Hematopoietic multipotent progenitor cell treated with erythropoietin and hydrocortisone succinate and interleukin-3 and kit ligand, for 4 days (in vitro differentiated cells): ENCODE measurements around the gene LENG9.
A peak's percentile ranks its signal among the peaks of the same experiment; 100 is the strongest.

Experiments used
- DNase-seq: peaks from one replicate; pipeline ENCODE4 v3.0.0-alpha.2; 2015

The LENG9 gene

GRCh38 chr19:54436031-54436523 lies 27.5 kb downstream of the LENG9 start:
- no peak for DNase-seq

DNA sequence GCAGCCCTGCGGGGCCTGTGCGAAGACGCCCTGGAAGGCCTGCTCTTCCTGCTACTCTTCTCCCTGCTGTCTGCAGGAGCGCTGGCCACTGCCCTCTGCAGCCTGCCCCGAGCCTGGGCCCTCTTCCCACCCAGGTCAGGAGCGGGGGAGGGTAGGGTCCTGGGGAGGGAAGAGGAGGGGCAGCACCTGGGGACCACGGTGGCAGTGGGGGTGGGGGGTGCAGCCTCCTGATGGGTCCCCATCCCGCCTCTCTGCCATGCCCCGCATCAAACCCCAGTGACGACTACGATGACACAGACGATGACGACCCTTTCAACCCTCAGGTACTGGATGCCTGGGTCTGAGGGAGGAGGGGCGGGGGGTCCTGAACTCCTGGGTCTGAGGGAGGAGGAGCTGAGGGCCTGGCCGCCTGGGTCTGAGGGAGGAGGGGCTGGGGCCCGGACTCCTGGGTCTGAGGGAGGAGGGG lies 28.0 kb downstream of the LENG9 start:
- no peak for DNase-seq

DNA sequence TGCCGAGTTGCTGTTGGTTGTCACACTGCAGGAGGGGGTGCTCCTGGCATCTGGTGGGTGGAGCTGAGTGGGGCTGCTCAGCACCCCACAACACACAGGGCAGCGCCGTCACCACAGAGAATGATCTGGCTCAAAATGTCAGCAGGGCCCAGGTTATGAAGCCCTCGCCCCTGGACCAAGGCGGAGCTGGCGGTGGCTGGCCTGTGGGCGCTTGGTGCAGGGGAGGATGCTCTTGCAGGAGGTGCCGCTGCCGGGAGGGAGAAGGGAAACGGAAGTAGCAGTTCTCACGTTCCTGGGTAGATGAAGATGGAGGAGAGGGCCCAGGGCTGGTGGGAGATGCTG lies 28.7 kb downstream of the LENG9 start:
- no peak for DNase-seq

GRCh38 chr19:54434112-54434872 lies 29.3 kb downstream of the LENG9 start:
- no peak for DNase-seq

GRCh38 chr19:54433697-54434096 lies 29.9 kb downstream of the LENG9 start:
- no peak for DNase-seq

- no peak for DNase-seq
These were observed 31.3 kb downstream of the LENG9 start for GRCh38 chr19:54432144-54432738.

- DNase-seq = no peak
These were observed 32.2 kb downstream of the LENG9 start for GRCh38 chr19:54431255-54431838.

- DNase-seq = peak; percentile 57
These were observed 33.0 kb downstream of the LENG9 start for GRCh38 chr19:54430306-54431254.

DNA sequence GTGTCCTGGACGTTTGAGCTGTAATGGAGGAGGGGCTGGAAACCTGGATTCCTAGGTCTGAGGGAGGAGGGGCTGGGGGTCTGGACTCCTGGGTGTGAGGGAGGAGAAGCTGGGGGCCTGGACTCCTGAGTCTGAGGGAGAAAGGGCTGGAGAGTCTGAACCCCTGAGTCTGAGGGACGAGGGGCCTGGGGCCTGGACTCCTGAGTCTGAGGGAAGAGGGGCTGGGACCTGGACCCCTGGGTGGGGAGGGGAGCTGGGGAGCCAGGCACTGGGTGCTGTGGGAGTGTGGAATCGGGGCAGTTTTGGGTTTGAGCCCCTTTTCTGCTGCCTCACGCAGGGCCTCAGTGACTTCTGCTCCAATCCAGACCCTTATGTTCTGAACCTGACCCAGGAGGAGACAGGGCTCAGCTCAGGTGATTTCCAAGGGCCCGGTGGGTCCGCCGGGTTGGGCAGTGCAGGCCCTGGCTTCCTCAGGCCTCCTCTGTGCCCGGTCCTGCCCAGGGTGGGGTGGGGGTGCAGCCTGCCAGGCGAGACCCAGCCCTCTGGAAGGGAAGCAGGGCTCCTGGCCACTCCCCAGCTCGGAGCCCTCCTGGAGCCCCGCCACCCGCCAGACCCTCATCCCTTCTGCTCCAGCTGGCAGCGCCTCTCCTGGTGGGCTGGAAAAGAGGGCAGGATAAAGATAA lies 33.9 kb downstream of the LENG9 start:
- no peak for DNase-seq

DNA sequence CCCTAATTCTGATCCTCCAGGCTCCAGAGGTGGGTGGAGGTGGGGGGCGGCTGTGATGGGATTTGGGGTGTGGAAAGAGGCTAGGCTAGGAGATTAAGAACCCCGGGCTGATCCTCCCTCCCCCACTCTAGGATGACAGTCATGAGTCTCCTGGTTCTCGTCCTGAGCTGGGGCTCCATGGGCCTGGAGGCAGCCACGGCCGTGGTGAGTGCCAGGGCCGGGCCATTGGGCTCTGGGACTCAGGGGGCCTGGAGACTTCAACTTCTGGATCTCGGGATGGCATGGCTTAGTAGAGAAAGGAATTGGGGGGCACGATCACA lies 34.4 kb downstream of the LENG9 start:
- no peak for DNase-seq

GRCh38 chr19:54428323-54429175 lies 35.0 kb downstream of the LENG9 start:
- no peak for DNase-seq

DNA sequence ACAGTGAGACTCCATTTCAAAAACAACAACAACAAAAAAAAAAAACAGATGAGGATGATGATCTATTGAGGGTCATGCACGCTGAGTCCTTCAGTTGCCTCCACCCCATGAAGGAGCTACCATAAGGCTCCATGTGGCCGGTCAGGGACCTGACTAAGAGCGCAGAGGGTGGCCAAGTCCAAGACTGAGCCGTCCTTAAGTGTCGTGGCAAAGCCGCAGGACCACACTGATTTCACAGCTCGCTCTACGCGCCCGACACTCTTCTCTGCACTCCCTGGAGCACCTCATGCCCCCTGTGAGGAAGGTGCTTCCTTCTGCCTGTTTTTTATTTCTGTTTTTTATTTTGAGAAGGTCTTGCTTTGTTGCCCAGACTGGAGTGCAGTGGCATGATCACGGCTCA lies 36.0 kb downstream of the LENG9 start:
- DNase-seq = no peak

GRCh38 chr19:54426291-54426931 lies 37.2 kb downstream of the LENG9 start:
- no peak for DNase-seq

- no peak for DNase-seq
These were observed 38.2 kb downstream of the LENG9 start for GRCh38 chr19:54425382-54425723.

DNA sequence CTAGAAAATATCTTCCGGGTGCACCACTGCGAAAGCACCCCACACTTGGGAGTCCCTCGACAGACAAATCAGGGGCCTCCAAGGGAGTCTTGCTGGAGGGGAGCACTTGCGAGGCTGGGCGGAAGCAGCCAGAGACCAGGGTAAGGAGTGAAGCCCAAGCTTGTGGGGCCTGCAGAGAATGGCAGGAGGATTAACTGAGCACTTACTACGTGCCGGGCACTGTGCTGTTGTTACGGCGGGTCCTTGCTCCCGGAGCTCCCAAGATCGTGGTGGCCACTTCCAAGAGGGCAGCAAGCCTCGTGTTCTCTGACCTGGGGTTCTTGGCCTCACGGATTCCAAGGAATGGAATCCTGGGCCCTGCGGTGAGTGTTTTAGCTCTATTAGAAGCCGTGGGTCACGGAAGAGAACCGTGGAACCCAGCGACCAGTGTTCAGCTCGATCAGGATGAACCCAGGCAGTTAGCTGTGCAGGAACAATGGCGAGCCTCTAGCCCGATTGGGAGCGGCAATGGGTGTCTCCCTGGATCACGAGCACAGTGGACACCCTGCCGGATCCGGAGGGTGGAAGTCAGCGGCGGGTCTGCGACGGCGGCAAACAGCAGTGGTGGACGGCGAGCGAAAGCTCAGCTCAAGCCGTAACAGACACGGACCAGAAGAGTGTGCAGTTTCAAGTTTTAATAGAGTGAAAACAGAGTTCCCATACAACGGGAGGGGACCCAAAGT lies 38.8 kb downstream of the LENG9 start:
- no peak for DNase-seq

DNA sequence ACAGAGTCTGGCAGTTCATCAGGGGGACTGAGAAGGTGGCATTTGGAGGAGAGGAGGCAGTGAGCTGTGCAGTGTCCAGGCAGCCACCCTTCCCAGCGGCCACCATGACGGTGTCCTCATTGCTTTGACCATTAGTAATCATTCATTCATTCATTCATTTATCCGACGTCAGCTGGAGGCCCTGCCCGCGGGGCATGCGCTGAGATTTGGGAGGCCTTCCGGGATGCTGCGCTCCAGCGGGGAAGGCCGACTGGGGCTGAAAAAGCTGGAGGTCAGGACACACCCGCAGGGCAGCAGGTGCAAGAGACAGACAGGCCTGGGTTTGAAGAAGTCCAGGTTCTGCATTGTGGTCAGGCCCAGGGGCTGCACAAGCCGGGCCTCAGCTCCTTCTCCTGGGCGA lies 39.4 kb downstream of the LENG9 start:
- no peak for DNase-seq

GRCh38 chr19:54422136-54422535 lies 41.4 kb downstream of the LENG9 start:
- DNase-seq = no peak

DNA sequence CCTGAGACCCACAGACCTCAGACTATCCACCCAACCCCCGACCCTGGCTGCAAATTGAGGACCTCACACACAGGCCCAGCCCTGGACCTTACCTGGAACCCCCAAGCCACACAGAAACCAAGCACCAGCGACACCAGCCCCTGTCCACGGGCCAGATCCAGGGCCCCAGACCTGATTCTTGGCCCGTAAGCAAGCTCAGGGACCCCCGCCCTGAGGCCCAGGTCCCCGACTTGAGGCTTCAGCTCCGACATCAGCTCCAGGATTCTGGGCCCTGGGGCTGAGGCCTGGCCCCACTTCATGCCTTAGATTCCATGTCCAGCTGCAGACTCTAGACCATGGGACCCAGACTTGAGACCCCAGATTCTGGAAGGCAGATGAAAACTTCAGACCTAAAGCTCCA lies 42.1 kb downstream of the LENG9 start:
- no peak for DNase-seq

DNA sequence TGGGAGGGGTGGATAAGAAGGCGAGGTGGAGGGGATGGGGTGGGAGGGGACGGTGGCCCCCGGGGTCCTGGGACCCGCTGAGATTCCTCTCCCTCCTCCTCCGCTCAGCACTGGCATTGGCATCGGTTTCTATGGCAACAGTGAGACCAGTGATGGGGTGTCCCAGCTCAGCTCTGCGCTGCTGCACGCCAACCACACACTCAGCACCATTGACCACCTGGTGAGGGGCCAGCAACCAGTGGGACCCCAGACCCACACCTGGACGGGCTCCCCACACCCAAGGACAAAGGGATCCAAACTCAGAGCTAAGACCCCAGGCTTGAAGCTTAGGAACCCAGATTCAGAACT lies 42.4 kb downstream of the LENG9 start:
- DNase-seq = no peak

- no peak for DNase-seq
These were observed 43.0 kb downstream of the LENG9 start for GRCh38 chr19:54420383-54421168.
